Stimulated activated CD4-positive, alpha-beta T cell treated with anti-CD3 and anti-CD28 coated beads, TNF-alpha, amount 100 ng/mL, for 48 hours (primary cell): ENCODE data around the gene CCNK.

Experiments used
- DNase-seq, 3 donors: peaks; one replicate each; pipeline ENCODE4 v3.0.0-alpha.2; 2020; ENCODE audit warnings: low read depth in 3 of 3

Gene CCNK

GRCh38 chr14:99535908-99536778, 54.9 kb downstream of the CCNK start:
- no peak for DNase-seq

- no peak for DNase-seq
Observed at GRCh38 chr14:99537399-99537798, 56.2 kb downstream of the CCNK start.

GRCh38 chr14:99538275-99538674, 57.1 kb downstream of the CCNK start:
- no peak for DNase-seq

GRCh38 chr14:99538733-99539132, 57.5 kb downstream of the CCNK start:
- DNase-seq = no peak

- DNase-seq = no peak
Observed at GRCh38 chr14:99539491-99539890, 58.3 kb downstream of the CCNK start.

GRCh38 chr14:99540196-99541032, 59.2 kb downstream of the CCNK start:
- no peak for DNase-seq

- DNase-seq = no peak
Observed at GRCh38 chr14:99541211-99541610, 60.0 kb downstream of the CCNK start.

- no peak for DNase-seq
Observed at GRCh38 chr14:99541677-99542470, 60.7 kb downstream of the CCNK start.

- no peak for DNase-seq
Observed at GRCh38 chr14:99542566-99542965, 61.4 kb downstream of the CCNK start.

- DNase-seq = no peak
Observed at GRCh38 chr14:99543370-99543769, 62.2 kb downstream of the CCNK start.

- no peak for DNase-seq
Observed at GRCh38 chr14:99543985-99544384, 62.8 kb downstream of the CCNK start.

GRCh38 chr14:99544991-99545390, 63.8 kb downstream of the CCNK start:
- DNase-seq = no peak

- DNase-seq = no peak
Observed at GRCh38 chr14:99545586-99545985, 64.4 kb downstream of the CCNK start.

- no peak for DNase-seq
Observed at GRCh38 chr14:99546234-99546879, 65.1 kb downstream of the CCNK start.

- no peak for DNase-seq
Observed at GRCh38 chr14:99548255-99548654, 67.0 kb downstream of the CCNK start.

- no peak for DNase-seq
Observed at GRCh38 chr14:99548871-99549515, 67.8 kb downstream of the CCNK start.

- DNase-seq = no peak
Observed at GRCh38 chr14:99549684-99550083, 68.5 kb downstream of the CCNK start.

- DNase-seq = no peak
Observed at GRCh38 chr14:99550387-99550992, 69.3 kb downstream of the CCNK start.

- no peak for DNase-seq
Observed at GRCh38 chr14:99551034-99551922, 70.1 kb downstream of the CCNK start.
